Fibroblast of skin of right quadriceps (primary cell): ENCODE results near the gene TRIM47.

Source experiments
- DNase-seq: peaks from one replicate; pipeline ENCODE4 v3.0.0-alpha.2; 2013

The TRIM47 gene

GRCh38 chr17:75906143-75906884, 27.9 kb upstream of the TRIM47 start:
- DNase-seq = no peak

DNA sequence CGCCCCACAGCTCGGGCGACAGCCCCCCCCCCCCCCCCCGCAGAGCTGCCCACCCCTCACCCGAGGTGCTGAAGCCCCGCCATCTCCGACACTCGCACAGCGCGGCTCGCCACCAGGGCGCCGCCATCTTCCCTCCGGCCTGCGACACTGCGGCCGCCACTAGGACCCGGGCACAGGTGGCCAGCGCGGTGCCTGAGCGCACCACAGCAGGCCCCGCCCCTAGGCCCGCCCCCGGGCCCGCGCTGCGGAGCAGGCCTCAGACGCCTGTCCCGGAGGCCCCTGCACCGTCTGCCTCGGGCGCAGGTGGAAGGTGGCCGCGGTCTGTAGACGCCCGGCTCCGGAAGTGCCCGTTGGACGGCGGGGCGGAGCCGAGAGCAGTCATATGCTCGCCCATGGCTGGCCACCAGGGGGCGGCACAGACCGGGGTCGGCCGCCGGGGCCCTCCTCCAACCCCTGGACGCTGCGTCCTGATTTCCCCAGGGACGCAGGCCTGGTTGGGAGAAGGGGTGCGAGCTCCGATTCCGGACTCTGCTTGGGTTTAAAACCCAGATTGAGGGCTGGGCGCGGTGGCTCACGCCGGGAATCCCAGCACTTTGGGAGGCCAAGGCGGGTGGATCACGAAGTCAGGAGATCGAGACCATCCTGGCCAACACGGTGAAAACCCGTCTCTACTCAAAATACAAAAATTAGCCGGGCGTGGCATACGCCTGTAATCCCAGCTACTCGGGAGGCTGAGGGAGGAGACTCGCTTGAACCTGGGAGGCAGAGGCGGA, 26.6 kb upstream of the TRIM47 start, which contains the start of gene MRPL38:
Gene MRPL38, minus strand, starts transcription at position 136 of the 773 bp plus-strand sequence. Its CDS starts 9 bp downstream, at position 127.
- peak; percentile 94 for DNase-seq

DNA sequence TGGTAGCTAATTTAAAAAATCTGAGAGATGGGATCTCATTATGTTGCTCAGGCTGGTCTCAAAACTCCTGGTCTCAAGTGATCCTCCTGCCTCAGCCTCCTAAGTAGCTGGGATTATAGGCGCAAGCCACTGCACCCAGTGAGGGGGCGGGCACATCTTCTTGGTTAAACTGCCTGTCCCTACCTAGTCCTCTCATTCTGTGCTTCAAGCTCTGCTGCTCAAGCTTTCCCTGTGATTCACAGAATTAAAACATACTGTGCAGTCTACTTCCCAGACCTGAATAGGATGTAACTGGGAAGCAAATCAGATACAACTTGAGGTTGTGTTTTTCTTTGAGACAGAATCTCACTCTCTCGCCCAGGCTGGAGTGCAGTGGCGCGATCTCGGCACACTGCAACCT, 24.0 kb upstream of the TRIM47 start:
- DNase-seq = no peak

GRCh38 chr17:75901727-75902126, 23.3 kb upstream of the TRIM47 start:
- DNase-seq = no peak

DNA sequence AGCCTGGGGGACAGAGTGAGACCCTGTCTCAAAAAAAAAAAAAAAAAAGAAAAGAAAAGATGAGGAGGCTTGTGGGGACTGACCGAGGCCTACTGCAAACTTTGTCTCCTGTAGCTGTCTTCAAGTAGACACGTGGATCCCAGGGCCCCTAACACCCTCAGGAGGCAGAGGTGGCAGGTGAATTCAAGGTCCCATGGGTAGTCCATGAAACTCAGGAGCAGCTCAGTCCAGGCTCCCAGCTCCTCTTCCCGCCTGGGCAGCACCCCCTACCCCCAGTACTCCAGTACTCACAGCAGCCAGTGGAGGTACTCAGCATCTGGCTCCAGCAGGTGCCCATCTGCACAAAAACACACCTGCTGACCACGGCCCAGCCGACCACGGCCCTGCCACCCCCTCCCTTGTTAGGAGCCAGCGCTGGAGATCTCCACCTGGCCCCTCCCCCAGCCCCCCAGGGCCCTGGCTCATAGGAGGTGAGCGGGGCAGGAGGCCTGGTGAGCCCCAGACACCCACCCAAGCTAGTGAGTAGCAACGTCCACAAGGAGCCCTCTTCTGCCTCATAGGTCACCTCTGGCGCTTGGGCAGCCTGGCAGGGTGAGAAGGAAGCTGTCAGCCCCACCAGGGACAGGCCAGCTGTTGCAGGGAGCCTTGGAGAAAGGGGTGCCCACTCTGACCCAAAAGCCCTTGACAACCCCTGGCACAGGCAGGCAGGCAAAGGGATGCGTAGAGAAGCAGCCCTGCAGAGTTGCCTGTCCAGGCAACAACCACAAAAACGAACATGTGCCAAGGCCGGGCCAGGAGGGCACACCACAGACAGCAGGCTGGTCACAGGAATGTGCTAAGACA, 22.5 kb upstream of the TRIM47 start:
- no peak for DNase-seq

GRCh38 chr17:75899767-75900468, 21.5 kb upstream of the TRIM47 start:
- DNase-seq = no peak

DNA sequence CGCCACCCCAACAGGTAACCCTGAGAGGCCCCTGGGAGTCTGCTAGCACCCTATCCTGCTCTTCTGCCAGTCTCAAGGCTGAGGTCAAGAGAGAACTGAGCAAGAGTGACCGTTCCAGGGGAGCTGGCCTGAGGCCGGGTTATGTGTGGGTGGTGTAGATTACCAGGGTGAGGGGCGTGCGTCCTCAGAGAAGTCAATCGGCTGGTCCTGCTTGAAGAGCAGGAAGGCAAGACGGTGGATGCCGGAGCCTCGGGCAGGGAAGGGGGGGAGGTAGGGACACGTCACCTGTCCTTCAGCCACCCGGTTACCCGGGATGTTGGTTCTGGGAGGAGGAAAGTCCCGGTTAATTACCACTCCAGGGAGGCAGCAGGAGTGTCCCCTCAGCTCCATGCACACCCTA, 21.0 kb upstream of the TRIM47 start:
- no peak for DNase-seq

- DNase-seq = no peak
Measured at GRCh38 chr17:75898791-75899190, 20.4 kb upstream of the TRIM47 start.

DNA sequence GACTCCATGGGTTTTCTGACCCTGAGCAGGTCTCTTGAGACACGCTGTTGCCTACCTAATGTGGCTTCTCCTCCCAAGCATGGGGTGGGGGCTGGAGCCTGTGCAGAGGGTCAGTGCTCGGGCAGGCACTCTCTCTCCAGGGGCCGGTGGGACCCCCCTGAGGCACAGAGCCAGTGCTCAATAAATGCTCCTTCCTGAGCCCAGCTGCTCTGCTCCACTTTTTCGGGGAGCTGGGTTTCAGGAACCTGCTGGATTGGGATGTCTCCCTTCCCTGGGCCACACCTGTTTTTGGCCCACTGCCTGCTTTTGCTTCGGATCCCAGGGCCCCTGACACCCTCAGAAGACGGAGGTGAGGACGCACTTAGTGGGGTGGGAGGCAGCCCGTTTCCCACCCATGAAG, 19.7 kb upstream of the TRIM47 start:
- no peak for DNase-seq

DNA sequence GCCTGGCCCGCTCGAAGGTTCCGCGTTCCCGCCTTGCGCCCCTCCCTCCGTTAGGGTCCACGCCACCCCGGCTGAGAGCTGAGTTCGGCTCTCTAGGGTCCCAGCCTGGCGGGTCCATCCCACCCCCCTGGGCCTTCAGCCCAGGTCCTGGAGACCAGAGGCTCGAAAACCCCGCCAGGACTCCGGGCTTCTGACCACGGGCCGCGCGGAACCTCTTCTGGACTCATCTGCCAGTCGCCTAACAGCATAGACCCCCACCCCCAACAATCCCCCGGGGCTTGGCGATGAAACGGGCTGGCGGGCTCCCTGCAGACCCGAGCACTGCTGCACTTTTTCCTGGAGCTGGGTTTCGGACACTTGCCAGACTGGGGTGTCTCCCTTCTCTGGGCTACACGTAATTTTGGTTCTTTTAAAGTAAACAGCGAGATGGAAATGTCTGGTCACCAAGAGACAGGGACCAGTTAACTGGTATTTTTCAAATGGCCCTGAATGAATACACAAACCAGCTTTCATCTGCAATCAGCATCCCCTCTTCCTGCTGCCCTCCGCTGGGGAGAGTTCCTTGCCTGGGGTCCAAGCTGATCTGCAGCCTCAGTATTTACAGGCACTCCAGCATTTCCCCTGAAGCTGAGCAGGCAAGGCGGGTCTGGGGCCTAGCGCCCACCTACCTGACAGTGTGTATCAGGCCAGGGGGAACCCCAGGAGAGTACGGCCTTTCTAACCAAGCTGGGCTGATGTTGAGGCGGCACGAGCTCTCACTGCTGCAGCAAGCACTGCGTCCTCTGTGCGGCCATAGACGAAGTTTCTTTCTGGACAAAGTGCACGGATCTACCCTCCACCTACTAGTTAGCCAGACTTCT, 19.0 kb upstream of the TRIM47 start:
- DNase-seq = no peak

DNA sequence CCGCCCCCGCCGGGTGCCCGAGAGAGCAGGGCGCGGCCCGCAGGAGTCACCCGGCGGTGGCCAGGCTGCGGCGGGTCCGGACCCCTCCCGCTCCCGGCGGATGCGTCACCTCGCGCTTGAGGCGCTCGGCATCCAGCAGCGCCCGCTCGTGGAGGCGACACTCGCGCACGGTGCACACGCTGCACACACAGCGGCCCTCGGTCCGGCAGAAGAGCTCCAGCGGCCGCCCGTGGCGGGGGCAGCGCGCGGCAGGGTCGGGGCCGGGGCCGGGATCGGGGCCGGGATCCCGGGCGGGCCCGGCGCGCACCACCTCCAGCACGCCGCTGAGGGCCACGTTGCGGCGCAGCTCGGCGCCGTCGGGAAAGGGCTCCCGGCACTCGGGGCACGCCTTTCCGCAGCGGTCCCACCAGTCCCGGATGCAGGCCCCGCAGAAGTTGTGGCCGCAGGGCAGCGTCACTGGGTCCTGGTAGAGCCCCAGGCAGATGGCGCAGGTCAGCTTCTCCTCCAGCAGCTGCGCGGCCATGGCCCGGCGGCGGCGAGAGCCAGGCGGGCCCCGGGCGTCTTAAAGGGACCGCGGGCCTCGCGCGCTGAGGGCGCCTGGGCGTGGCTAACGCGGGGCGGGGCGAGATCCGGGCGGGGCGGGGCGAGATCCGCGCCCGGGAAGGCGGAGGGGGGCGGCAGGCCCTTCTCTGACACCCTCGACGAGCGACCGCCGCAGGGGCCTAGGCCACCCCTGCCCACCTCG, 18.2 kb upstream of the TRIM47 start, which contains the start of gene TRIM65:
Gene TRIM65, minus strand, starts transcription at position 537 of the 745 bp plus-strand sequence. Its CDS starts 14 bp downstream, at position 523.
- peak; percentile 76 for DNase-seq

DNA sequence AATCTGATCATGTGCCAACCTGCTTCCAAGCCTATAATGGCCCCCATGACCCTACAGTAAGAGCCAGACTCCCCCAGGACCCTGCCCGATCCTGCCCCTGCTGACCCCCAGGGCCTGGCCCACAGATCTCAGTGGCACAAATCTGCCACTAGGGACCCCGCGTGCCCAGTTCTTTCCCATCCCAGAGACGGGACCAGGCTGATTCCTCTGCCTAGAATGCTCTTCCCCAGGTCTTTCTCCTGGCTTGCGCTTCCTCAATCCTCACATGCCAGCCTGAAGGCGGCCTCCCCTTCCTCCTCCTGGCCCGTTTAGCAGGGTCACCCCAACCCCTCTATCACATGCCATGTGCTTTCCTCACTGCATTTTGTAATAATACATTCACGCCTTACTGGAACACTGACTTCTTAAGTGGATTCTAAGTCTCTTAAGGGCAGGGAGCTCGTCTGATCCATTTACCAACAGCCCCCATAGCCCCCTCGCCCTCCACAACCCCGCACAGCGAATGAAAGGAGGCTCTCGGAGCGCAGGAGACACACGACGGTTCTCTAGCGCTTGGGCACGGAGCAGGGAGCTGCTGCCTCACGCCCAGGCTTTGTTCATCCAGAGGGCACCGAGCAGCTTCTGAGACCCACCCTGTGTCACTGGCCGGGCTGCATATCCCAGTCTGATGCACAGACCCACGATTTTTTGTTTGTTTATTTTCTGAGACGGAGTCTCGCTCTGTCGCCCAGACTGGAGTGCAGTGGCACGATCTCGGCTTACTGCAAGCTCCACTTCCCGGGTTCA, 17.2 kb upstream of the TRIM47 start:
- DNase-seq = peak; percentile 37

DNA sequence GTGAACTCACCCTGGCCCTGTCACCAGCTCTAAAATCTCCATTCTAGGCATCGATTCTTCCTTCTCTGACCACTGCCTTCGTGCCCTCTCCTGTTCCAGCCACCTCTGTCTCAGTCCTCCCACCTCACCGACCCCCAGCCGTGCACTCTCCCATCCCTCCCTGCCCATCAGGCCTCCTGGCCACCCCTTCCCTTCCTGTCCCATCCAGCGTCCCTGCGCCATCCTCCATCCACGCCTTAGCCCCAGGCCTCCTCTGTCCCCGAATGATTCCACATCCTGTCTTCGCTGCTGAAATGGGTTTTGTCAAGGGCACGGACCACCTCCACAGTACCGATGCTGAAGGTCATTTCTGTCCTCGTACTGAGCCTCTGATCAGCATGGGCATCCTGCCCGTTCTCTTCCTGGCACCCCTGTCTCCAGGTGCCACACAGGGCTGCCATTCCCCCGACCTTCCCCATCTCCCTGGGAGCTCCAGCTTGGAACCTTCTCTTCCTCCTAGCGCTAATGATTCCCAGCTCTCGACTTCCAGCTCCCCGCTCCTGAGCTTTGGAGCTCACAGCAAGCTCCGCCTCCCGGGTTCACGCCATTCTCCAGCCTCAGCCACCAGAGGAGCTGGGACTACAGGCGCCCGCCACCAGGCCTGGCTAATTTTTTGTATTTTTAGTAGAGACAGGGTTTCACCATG, 15.8 kb upstream of the TRIM47 start:
- peak; percentile 31 for DNase-seq

GRCh38 chr17:75893305-75894048, 15.1 kb upstream of the TRIM47 start:
- DNase-seq = no peak

GRCh38 chr17:75892556-75893224, 14.3 kb upstream of the TRIM47 start:
- DNase-seq = no peak

GRCh38 chr17:75891605-75892555, 13.5 kb upstream of the TRIM47 start:
- DNase-seq = no peak
